Esophagus squamous epithelium (tissue), 4 donors: ENCODE data around the gene ZFAND3.

Experiments used
- CTCF ChIP-seq, 6 experiments: fragments of 450-650 bp in 4 of 6; fragments of 200-600 bp in 2 of 6; sonication (generic) in 2 of 6; IDR thresholded peaks; one replicate each; pipeline ENCODE4 v1.5.1; 2016 to 2019; ENCODE audit warnings: antibody characterized with exemption in 6 of 6, mild to moderate bottlenecking in 4 of 6, moderate library complexity in 4 of 6
- POLR2A ChIP-seq, 4 donors: fragments of 450-650 bp; IDR thresholded peaks; one replicate each; pipeline ENCODE4 v1.6.1; 2017; ENCODE audit warnings: antibody characterized with exemption in 4 of 4, mild to moderate bottlenecking in 4 of 4, moderate library complexity in 3 of 4

DNA sequence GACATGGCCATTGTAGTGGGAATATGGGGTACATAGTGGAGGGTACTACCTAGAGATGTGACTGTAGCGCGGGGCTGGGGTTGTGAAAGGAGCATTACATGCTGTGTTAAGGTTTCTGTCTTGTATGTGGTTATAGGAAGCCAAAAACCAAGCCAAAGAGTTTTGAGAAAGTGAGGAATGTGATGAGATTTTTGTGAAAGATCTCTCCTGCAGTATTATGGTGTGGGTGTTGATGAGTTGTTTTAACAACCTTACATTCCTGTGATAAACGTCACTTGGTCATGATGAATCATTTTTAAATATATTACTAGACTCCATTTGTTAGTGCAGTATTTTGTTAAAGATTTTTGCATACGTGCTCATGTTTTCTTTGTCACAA is 48.9 kb downstream of the ZFAND3 start:
- TF ChIP-seq POLR2A (IDR thresholded peaks at IDR 0.05) (no peak), CTCF (IDR thresholded peaks at IDR 0.05) (no peak)
